ENCODE measurements around the gene MT4.

Gene MT4

DNA sequence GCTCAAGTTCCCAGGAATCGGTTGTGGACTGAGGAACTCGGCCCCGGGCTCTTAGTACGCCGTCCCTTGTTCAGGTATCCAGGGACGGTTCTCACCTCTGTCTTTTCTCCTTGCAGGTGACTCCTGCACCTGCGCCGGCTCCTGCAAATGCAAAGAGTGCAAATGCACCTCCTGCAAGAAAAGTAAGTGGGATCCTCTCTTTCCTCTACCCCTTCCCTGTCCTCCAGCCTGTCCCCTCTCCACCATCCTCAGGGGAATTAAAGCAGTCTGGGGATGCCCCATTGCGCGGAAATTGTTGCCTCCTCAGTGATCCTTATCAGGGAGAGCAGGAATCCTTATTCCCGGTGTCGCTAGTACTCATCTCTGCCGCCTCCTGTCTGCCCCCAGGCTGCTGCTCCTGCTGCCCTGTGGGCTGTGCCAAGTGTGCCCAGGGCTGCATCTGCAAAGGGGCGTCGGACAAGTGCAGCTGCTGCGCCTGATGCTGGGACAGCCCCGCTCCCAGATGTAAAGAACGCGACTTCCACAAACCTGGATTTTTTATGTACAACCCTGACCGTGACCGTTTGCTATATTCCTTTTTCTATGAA lies 44.1 kb downstream of the MT4 start:
- FAIRE-seq (no peak), DNase-seq (ENCODE audit: insufficient read length, low spot score) (no peak)
- TF ChIP-seq, protein P1, sequence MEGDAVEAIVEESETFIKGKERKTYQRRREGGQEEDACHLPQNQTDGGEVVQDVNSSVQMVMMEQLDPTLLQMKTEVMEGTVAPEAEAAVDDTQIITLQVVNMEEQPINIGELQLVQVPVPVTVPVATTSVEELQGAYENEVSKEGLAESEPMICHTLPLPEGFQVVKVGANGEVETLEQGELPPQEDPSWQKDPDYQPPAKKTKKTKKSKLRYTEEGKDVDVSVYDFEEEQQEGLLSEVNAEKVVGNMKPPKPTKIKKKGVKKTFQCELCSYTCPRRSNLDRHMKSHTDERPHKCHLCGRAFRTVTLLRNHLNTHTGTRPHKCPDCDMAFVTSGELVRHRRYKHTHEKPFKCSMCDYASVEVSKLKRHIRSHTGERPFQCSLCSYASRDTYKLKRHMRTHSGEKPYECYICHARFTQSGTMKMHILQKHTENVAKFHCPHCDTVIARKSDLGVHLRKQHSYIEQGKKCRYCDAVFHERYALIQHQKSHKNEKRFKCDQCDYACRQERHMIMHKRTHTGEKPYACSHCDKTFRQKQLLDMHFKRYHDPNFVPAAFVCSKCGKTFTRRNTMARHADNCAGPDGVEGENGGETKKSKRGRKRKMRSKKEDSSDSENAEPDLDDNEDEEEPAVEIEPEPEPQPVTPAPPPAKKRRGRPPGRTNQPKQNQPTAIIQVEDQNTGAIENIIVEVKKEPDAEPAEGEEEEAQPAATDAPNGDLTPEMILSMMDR (IDR thresholded peaks at IDR 0.05; ENCODE audit: insufficient read depth, missing control alignments), result no peak

DNA sequence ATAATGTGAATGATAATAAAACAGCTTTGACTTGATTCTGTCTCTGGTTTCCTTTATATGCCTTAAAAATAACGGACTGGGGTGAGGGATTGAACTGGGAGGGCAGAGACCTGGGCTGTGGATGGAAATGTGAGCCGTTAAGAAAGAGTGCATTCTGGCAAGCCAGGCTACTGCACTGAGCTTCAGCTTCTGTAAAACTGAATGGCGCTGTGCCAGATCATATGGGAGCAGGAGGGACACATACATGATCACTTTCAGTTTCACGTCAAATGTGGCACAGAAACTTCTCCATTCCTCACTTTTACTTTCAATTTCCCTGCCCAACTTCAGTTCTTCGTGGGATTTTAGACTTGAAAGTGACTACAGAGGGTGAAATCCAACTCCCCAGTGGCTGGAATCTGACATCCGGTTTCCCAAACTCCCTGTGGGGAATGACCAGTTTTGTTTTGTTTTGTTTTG lies 44.6 kb downstream of the MT4 start:
- no peak for DNase-seq (ENCODE audit: insufficient read length, low spot score)
- TF ChIP-seq, protein P1 (IDR thresholded peaks at IDR 0.05; ENCODE audit: insufficient read depth, missing control alignments), result no peak
- no peak for FAIRE-seq

DNA sequence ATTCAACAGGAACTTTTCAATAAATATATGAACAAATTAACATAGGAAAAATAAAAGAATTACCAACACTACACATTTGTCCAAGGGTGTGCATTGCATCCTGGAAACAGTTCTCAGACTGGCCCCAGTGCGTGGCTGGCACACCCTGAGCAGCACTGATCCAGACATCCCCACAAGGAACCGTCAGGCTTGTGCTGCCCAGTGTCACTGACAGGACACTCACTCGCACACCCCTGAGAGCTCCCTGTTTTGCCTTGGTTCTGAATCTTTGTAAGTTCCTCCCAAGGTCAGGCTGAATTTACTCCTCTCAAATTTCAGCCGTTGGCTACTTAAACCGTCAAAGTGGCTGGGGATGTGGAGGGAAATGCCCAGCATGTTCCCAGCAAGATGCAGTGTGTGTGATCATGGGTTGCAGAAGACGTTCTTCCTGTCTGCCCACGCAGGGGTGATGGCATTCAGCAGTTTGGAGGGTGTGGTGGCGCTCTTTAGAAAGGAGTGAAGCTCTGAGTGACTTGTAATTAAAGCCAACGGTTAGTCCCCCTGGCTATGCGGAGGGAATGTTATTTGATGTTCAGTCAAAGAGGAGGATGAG lies 45.2 kb downstream of the MT4 start:
- DNase-seq (ENCODE audit: insufficient read length, low spot score) (no peak), FAIRE-seq (no peak)
- TF ChIP-seq, protein P1 (IDR thresholded peaks at IDR 0.05; ENCODE audit: insufficient read depth, missing control alignments), result no peak

DNA sequence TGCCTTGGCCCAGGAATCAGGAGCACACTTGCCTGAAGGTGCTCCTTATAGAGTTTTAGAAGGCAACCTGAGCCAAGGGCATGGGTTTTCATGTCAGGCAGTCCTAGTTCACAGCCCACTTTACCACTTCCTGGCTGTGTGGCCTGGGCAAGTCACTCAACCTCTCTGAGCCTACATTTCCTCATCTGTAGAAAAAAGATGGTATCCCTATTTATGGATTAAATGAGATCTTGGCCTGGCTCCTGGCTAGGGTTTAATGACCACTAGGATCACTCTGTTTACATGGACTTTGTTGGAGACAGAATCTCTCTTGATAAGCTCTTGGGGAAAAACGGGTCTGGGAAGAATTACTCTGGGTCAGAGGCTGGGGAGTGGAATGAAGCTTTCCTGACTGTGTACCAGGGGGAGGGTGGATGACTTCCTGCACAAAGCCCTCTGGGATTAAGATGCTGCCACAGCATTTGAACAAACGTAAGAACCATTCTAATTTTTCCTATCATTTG lies 45.8 kb downstream of the MT4 start:
- FAIRE-seq, result no peak
- no peak for DNase-seq (ENCODE audit: insufficient read length, low spot score)
- TF ChIP-seq, protein P1 (IDR thresholded peaks at IDR 0.05; ENCODE audit: insufficient read depth, missing control alignments), result no peak

DNA sequence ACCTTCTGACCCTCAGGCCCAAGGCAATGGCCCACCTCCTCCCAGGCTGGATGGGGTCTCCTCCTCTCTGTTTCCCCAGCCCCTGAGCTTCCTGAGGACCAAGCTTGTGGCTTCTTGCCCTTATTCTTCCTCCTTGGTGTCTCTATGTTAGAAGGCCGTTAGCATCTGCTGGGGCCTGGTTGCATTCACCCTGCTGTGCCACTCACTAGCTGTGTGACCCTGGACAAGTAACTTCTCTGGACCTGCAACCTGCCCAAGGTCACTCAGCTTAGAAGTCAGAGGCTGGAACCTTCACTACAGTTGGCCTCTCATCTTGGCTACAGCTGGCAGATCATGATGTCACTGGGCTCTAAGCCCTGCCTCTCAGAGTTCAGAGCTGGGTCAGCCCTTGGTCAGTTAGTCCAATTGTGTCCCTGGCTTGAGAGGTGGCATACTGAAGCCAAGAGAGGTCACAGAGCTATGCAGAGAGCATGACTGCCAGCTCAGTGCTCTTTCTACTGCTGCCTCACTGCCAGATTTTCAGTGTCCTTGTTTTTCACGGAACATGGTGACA lies 46.5 kb downstream of the MT4 start:
- TF ChIP-seq, protein P1 (IDR thresholded peaks at IDR 0.05; ENCODE audit: insufficient read depth, missing control alignments), result no peak
- FAIRE-seq, result no peak
- no peak for DNase-seq (ENCODE audit: insufficient read length, low spot score)

DNA sequence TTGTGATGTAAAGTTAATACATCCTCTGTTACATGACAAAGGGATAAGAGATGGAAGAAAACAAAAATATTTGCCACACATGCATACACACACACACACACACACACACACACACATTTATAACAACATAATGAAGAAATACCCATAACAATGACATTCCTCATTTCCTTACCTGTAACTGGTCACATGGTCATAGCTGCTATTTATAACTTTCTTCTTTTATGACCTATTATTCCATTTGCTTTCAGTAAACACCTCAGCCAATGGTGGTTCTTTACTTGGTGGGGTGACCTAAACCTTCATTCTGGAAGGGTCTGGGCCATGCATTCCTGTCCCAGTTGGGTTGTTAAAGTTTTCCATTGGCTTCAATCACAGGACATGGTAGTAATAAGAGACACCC lies 48.8 kb downstream of the MT4 start:
- DNase-seq (ENCODE audit: insufficient read length, low spot score), result no peak
- FAIRE-seq, result no peak
- TF ChIP-seq, protein P1 (IDR thresholded peaks at IDR 0.05; ENCODE audit: insufficient read depth, missing control alignments), result no peak

DNA sequence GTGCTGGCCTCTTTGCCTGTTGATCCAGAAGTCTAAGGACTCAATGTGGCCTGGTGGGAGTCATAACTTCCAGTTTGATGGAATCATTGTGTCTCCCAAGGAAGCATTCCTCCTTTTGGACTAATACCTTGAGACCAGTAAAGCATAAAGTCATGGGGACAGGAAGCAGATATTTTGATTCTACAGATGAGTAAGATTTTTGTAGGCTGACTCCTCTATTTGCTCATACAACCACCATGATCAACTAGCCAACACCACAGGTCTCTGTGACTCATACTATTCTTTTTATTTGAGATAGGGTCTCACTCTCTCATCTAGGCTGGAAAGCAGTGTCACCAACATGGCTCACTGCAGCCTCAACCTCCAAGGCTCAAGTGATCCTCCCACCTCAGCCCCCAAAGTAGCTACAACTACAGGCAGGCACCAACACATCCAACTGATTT lies 49.7 kb downstream of the MT4 start:
- FAIRE-seq (no peak), DNase-seq (ENCODE audit: insufficient read length, low spot score) (no peak)
- TF ChIP-seq, protein P1 (IDR thresholded peaks at IDR 0.05; ENCODE audit: insufficient read depth, missing control alignments), result no peak
